SK-N-SH (cell line): ENCODE measurements around the gene PCDHB13.

Source experiments
- MXI1 ChIP-seq: IDR thresholded peaks from 2 replicates; pipeline ENCODE4 v1.6.1; 2012; ENCODE audit warnings: mild to moderate bottlenecking, low read depth, low read length, improper control_type of control experiment
- POLR2AphosphoS5 ChIP-seq: IDR thresholded peaks from 2 replicates; pipeline ENCODE4 v1.6.1; 2012; ENCODE audit warnings: low read depth, low read length
- RAD21 ChIP-seq: IDR thresholded peaks from 2 replicates; pipeline ENCODE4 v1.6.1; 2012; ENCODE audit warnings: mild to moderate bottlenecking, low read length
- RXRA ChIP-seq: IDR thresholded peaks from 2 replicates; pipeline ENCODE4 v1.4.0; 2012; ENCODE audit warnings: low read depth, mild to moderate bottlenecking, borderline replicate concordance
- TF ChIP-seq, protein P1 (sequence below): fragments of 150-350 bp; IDR thresholded peaks from 2 replicates; pipeline ENCODE4 v1.6.1; 2017; ENCODE audit warnings: antibody characterized with exemption, low read length, low read depth, borderline replicate concordance
- TF ChIP-seq, protein P2 (sequence below): fragments of 200-600 bp; sonication (generic); IDR thresholded peaks from 2 replicates; pipeline ENCODE4 v1.6.1; 2017; ENCODE audit warnings: antibody characterized with exemption, mild to moderate bottlenecking, moderate library complexity
- TF ChIP-seq, protein P3 (sequence below): fragments of 150-350 bp; IDR thresholded peaks from 2 replicates; pipeline ENCODE4 v1.6.1; 2016; ENCODE audit warnings: mild to moderate bottlenecking, low read depth, low read length

DNA sequence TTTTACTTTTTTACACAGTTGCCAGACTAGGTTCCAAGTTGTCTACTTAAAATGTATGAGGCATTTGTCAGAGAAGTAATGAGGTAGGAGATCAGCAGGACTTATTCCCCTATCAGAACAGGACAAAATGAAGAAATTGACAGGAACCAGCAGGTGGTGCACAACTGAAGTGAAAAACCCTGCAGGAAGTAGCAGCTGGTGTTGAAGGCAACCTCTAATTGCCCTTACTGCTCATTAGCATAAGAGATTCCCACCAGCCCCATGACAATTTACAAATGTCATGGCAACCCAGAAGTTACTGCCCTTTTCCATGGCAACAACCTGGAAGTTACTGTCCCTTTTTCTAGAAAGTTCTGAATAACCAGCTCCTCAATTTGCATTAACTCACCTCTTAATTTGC is 36.9 kb downstream of the PCDHB13 start:
- TF ChIP-seq RXRA, result no peak
- no peak for TF ChIP-seq POLR2AphosphoS5
- no peak for TF ChIP-seq RAD21
- no peak for TF ChIP-seq MXI1
- TF ChIP-seq, protein P1, sequence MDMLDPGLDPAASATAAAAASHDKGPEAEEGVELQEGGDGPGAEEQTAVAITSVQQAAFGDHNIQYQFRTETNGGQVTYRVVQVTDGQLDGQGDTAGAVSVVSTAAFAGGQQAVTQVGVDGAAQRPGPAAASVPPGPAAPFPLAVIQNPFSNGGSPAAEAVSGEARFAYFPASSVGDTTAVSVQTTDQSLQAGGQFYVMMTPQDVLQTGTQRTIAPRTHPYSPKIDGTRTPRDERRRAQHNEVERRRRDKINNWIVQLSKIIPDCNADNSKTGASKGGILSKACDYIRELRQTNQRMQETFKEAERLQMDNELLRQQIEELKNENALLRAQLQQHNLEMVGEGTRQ, result no peak
- TF ChIP-seq, protein P2, sequence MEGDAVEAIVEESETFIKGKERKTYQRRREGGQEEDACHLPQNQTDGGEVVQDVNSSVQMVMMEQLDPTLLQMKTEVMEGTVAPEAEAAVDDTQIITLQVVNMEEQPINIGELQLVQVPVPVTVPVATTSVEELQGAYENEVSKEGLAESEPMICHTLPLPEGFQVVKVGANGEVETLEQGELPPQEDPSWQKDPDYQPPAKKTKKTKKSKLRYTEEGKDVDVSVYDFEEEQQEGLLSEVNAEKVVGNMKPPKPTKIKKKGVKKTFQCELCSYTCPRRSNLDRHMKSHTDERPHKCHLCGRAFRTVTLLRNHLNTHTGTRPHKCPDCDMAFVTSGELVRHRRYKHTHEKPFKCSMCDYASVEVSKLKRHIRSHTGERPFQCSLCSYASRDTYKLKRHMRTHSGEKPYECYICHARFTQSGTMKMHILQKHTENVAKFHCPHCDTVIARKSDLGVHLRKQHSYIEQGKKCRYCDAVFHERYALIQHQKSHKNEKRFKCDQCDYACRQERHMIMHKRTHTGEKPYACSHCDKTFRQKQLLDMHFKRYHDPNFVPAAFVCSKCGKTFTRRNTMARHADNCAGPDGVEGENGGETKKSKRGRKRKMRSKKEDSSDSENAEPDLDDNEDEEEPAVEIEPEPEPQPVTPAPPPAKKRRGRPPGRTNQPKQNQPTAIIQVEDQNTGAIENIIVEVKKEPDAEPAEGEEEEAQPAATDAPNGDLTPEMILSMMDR, result no peak
- TF ChIP-seq, protein P3, sequence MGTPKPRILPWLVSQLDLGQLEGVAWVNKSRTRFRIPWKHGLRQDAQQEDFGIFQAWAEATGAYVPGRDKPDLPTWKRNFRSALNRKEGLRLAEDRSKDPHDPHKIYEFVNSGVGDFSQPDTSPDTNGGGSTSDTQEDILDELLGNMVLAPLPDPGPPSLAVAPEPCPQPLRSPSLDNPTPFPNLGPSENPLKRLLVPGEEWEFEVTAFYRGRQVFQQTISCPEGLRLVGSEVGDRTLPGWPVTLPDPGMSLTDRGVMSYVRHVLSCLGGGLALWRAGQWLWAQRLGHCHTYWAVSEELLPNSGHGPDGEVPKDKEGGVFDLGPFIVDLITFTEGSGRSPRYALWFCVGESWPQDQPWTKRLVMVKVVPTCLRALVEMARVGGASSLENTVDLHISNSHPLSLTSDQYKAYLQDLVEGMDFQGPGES, result no peak
